CD4-positive, alpha-beta T cell treated with Interleukin-17A for 4 hours (primary cell): ENCODE measurements around the gene AUTS2.

Experiments
- DNase-seq: peaks from one replicate; pipeline ENCODE4 v3.0.0-alpha.2; 2020; ENCODE audit warnings: mixed read lengths

AUTS2 gene

DNA sequence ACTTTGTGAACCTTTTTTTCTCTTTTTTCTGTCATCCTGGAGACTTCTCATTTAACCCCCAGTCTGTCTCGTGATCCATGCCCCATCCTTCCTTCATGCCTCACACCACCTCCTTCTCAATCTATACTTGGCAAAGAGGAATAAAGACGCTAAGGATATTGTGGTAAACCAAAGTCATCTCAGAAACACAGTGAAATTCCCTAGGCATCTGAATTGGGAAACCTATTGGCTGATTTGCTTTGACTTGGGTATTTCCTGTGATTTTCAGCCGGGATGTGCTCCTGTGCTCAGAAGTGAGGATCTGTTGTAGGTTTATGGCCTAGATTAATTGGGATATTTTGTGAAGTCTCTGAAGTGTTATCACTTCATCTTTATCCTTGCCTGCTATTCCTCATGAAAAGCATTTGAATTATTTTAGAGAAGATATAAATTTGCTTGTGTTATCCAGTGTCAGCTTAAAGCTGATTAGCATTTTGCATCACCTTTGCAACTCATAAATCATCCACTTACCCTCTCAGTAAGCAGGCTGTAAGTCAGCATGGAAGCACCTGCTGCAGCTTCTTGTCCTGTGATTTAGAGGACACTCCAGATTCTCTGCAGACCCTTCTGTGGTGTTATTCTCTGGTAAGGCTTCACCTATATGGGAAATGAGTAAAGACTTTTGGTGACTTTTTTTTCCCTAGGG is 138.0 kb downstream of the AUTS2 start:
- no peak for DNase-seq

GRCh38 chr7:69738396-69738951 is 140.2 kb downstream of the AUTS2 start:
- DNase-seq: no peak

- DNase-seq: no peak
Observed at GRCh38 chr7:69739190-69739589, 140.9 kb downstream of the AUTS2 start.

- no peak for DNase-seq
Observed at GRCh38 chr7:69739931-69740431, 141.7 kb downstream of the AUTS2 start.

DNA sequence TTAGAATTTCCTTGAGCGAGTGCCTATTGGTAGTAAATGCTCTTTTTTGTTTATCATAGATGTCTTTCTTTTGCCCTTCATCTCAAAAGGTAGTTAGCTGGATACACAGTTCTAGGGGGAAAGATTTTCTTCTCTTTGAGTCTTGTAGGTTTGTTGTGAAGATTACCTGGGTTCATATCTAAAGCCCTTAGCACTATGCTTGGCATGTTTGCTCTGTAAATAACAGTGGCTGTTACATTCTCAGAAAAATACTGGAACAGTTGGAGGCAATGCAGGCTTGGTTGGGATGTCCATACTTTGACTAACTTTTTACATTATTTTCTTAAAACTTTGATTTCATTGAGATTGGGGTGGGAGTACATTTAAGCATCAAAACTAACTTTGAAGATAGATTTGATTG is 144.0 kb downstream of the AUTS2 start:
- DNase-seq: no peak

DNA sequence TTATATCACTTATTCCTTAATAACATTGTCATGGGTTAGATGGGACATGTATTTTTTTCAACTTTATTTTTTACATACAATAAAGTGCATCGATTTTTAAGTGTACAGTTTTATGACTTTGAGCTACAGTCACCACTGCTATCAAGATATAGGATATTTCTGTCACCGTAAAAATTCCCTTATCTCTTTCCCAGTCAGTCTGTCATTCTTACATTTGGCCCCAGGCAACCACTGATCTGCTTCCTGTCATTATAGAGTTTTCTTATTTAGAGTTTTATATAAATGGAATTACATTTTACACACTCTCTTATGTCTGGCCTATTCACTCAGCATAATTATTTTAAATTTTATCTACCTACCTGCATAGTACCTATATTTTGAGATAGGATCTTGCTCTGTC is 145.2 kb downstream of the AUTS2 start:
- DNase-seq: no peak

DNA sequence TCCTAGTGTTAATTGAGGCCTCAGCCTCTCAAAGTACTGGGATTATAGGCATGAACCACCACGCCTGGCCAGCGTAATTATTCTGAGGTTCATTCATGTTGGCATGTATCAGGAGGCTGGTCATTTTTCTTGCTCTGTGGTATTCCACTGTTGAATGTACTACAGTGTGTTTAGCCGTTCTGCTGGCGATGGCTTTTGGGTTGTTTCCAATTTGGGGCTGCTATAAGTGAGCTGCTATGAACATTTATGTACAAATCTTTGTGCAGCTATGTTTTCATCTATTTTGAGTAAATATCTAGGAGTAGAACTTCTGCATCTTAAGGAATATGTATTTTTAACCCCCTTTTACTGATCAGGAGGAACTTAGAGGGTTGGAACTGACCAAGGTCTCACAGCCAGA is 145.8 kb downstream of the AUTS2 start:
- no peak for DNase-seq

DNA sequence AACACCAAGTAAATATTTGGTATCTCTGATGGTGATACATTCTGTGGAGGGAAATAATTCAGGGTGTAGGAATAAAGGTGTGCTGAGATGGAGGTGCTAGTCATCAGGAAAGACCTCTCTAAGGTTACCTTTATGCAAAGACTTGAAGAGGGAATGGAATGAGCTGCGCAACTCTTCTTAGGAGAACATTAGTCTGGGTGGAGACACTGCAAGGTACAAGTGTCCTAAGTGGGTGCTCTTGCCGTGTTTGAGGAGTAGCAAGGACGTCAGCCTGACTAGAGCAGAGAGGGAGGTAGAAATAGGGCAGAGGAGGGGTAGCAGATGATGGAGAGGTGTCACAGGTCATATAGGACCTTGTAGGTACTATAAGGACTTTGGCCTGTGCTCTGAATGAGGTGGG is 148.1 kb downstream of the AUTS2 start:
- DNase-seq: no peak

DNA sequence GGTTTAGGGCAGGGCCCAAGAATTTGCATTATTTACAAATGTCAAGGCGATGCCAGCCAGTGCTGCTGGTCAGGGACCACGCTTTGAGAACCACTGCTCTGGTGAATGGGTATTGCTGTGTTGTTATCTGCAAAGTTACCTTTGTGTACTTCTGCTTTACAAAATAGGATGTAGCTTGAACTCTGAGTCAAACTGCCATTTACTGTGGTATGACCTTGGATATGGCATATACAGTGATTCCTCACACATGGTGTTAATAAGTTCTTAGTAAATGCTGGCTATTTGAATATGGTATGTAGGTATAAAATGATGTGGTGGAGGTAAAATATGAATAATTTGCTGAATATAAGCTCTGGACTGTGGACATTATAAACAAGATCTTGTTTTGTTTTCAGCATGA is 148.9 kb downstream of the AUTS2 start:
- DNase-seq: no peak

DNA sequence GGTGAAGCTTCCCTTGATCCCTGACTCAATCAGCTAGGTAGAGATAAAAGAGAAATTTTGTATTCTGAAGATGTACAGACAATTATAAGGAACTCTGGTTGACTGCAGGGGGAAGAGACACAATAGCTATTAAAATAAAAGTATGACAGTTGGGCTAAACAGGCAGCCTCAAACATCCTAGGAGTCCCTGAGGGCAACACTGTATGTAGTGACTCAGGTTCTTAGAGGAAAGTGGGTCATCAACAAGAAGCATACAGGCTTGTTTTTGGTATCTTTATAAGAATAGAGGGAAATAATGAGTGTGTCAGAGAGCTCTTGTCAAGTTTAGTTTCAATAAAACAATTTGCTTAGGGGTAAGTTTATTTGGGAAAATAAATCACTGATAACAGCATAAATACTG is 150.3 kb downstream of the AUTS2 start:
- no peak for DNase-seq

- DNase-seq: no peak
Observed at GRCh38 chr7:69749372-69749979, 151.2 kb downstream of the AUTS2 start.

- DNase-seq: no peak
Observed at GRCh38 chr7:69749994-69750393, 151.7 kb downstream of the AUTS2 start.

DNA sequence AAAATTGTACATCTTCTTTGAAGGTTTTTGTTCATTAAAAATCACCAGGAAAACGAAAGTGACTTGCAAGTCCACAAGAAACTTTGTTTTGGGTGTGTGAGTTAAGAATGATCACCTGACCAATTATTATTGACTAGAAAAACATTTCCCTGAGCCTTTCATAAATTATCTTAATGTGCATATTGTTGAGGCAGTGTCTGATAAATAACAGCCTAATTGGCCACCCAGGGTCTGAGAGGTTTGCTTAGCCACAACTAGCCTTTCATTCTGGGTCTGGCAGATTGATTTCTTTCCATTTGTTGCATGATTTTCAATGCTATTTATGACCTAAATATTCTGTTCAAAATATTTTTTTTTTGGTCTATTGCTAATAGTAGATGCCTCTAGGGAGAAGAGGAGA is 152.8 kb downstream of the AUTS2 start:
- no peak for DNase-seq

- no peak for DNase-seq
Observed at GRCh38 chr7:69753981-69754380, 155.7 kb downstream of the AUTS2 start.

GRCh38 chr7:69754476-69754875 is 156.2 kb downstream of the AUTS2 start:
- DNase-seq: no peak

DNA sequence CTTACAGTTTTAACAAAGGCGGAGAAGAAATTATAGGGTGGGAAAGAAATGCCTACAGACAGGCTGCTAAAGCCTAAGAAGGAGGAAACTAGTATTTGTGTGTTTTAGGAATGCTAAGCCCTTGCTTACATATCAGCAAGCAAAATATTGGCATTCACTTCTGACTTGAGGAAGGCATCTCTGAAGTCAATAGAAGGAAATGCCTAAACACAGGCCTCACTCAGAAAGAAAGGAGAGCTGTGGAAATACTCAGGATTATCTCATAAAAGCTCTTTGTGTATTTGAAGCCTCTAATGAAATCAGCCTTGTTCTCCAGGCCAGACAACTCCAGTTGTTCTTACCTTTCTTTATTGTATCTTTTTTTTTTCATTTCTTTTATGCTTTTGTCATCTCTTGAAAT is 158.0 kb downstream of the AUTS2 start:
- no peak for DNase-seq

DNA sequence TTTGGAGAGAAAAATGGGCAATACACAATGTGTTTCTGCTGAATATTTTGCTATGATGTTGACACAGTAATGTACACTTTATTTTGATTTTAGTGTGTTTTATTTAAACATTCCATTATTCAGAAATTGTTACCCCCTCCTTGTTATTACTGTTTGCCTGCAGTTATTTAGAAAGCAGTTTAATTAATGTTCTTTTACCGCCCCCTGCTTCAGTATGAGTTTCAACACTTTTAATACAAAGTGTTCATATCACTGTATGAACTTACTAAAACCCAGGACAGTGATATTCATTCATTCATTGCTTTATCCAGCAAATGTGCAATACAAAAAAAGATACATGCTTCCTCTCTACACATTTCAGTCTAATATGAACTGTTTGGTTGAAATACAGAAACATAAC is 159.3 kb downstream of the AUTS2 start:
- DNase-seq: no peak

GRCh38 chr7:69757981-69758430 is 159.7 kb downstream of the AUTS2 start:
- no peak for DNase-seq

DNA sequence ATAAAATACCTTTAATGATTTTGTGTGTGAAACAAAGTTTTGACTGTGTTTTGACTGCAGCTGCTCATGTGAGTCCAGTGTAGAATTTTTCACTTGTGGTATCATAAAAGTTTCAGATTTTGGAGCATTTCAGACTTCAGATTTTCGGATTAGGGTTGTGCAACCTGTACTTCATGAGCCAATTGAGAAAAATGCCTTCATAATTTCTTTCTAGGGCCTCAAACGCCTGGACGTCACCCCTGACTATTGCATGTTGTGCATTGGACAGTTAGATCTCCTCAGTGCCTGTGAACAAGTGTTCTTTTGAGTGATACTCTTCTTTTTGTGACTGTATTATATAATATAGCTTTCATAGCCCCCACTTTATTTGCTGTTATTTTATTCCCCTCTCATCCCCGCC is 161.1 kb downstream of the AUTS2 start:
- DNase-seq: no peak

GRCh38 chr7:69761290-69761922 is 163.1 kb downstream of the AUTS2 start:
- no peak for DNase-seq

DNA sequence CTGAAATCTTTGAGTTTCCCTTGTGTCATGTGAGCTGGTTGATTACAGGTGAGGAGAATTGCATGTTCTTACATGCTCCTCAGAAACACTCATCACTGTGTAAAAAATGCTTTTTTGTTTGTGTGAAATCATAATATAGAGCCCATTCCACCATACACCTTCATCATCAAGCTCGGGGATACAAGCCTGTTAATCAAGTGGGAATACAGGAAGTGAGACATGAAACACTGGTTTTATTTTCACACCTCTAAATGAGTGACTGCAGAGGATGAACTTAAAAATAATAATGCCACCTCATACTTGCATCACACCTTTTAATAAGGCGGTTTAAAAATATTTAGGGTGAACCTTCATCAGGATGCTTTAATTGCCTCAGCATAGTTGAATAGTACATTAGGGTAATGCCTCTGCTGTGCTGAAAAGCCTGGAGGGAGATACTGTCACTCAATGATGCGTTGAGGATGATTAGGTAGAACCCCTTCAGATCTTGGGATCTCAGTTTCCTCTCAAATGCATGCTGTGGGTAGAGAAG is 164.6 kb downstream of the AUTS2 start:
- no peak for DNase-seq

- DNase-seq: no peak
Observed at GRCh38 chr7:69763513-69763912, 165.2 kb downstream of the AUTS2 start.

DNA sequence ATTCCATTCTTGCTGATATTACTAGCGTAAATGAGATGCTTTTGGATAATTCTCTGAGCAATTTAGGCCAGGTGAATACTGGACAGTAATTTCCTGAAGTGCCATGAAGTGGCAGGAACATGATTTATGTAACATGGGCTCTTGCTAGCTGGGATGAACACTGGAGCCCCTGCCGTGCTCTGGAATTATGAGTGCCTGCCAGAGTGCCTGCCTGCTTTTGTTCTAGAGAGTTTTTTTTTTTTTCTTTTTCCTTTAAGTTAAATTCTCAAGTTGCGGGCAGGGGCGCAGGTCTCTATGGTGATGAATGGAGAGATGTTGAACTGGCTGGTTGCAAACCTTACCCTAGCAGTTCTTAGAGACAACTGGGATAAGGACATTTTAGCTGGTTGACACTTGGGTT is 165.9 kb downstream of the AUTS2 start:
- no peak for DNase-seq

- DNase-seq: no peak
Observed at GRCh38 chr7:69764681-69765080, 166.4 kb downstream of the AUTS2 start.
